WTC11 (cell line): ENCODE results near the gene ZDHHC11.
"Not testable (repeated sequence)": the region's sequence is repeated elsewhere in the genome, so short reads cannot be mapped to it uniquely, and the experiment has no call there.

ENCODE experiments used
- ATF3 ChIP-seq: sonication (generic); formaldehyde crosslinking; conservative IDR thresholded peaks from 2 replicates; pipeline ENCODE4 v1.8.1; 2022; ENCODE audit warnings: mild to moderate bottlenecking, missing genetic modification reagents
- CTCF ChIP-seq: fragments of 200-600 bp; IDR thresholded peaks from 2 replicates; pipeline ENCODE4 v1.8.0; 2022; ENCODE audit warnings: antibody characterized with exemption
- TEAD4 ChIP-seq: sonication (generic); formaldehyde crosslinking; IDR thresholded peaks from 2 replicates; pipeline ENCODE4 v1.8.0; 2022; ENCODE audit warnings: mild to moderate bottlenecking, missing genetic modification reagents

- not testable (repeated sequence) for TF ChIP-seq CTCF; TEAD4; ATF3 (CRISPR knock-in tag)
Observed at GRCh38 chr5:780571-780970, 70.2 kb downstream of the ZDHHC11 start.
